Measurements from ENCODE around the gene PPBP. TPM values are rescaled to one million over a fixed set of nuclear protein-coding genes. Genes with fewer than 3 reads are reported as not detected.

PPBP gene
- total RNA-seq, 1 experiment from 2014 or later, result not detected

GRCh38 chr4:73992050-73992449, 4.1 kb upstream of the PPBP start:
- TF ChIP-seq FOXP4 (CRISPR knock-in tag; IDR thresholded peaks at IDR 0.05) (no peak), NR1H2 (CRISPR knock-in tag; IDR thresholded peaks at IDR 0.05) (no peak), ZMAT4 (CRISPR knock-in tag; IDR thresholded peaks at IDR 0.05) (no peak), SMAD3 (CRISPR knock-in tag; IDR thresholded peaks at IDR 0.05; ENCODE audit: borderline replicate concordance) (no peak), ZNF263 (CRISPR knock-in tag; IDR thresholded peaks at IDR 0.05; ENCODE audit: low read depth) (no peak), TP53 (CRISPR knock-in tag; IDR thresholded peaks at IDR 0.05) (no peak), ZNF219 (CRISPR knock-in tag; IDR thresholded peaks at IDR 0.05; ENCODE audit: borderline replicate concordance) (no peak), PREB (CRISPR knock-in tag; IDR thresholded peaks at IDR 0.05; ENCODE audit: borderline replicate concordance) (no peak), ZNF281 (CRISPR knock-in tag; IDR thresholded peaks at IDR 0.05) (no peak), MXD4 (CRISPR knock-in tag; IDR thresholded peaks at IDR 0.05; ENCODE audit: borderline replicate concordance) (no peak), PRRX2 (CRISPR knock-in tag; IDR thresholded peaks at IDR 0.05) (no peak), ZNF425 (CRISPR knock-in tag; conservative IDR thresholded peaks at IDR 0.05) (no peak), FOXP1 (CRISPR knock-in tag; IDR thresholded peaks at IDR 0.05; ENCODE audit: borderline replicate concordance) (no peak), USF2 (CRISPR knock-in tag; IDR thresholded peaks at IDR 0.05) (no peak)
- Mint-ChIP-seq H3K4me3 (no peak overlapping the region), H3K36me3 (peaks cover 4% of the 10 kb centered on the region; the same call in 1 of the 2 replicates), H3K9me3 (peaks cover 13% of the 10 kb centered on the region), H3K27ac (no peak overlapping the region), H3K27me3 (ENCODE audit: low read depth) (peaks cover 11% of the 10 kb centered on the region), H3K4me1 (peaks cover 55% of the 10 kb centered on the region)
- ChIA-PET CTCF (no interaction called here), POLR2A (no interaction called here)
- ATAC-seq, result no peak
- no peak for DNase-seq (ENCODE audit: low spot score)

GRCh38 chr4:73991742-73992000, 3.7 kb upstream of the PPBP start:
- peaks cover 13% of the 10 kb centered on the region for H3K9me3 Mint-ChIP-seq
- no peak for TF ChIP-seq JAZF1 (CRISPR knock-in tag; IDR thresholded peaks at IDR 0.05)
- no peak for TF ChIP-seq NR2C2 (CRISPR knock-in tag; IDR thresholded peaks at IDR 0.05)
- no peak for TF ChIP-seq ZMAT4 (CRISPR knock-in tag; IDR thresholded peaks at IDR 0.05)
- TF ChIP-seq ERG (CRISPR knock-in tag; IDR thresholded peaks at IDR 0.05), result no peak
- TF ChIP-seq SP1 (CRISPR knock-in tag; conservative IDR thresholded peaks at IDR 0.05), result no peak
- TF ChIP-seq IRF1 (CRISPR knock-in tag; IDR thresholded peaks at IDR 0.05), result no peak
- no peak for TF ChIP-seq ZNF232 (CRISPR knock-in tag; IDR thresholded peaks at IDR 0.05)
- H3K27ac Mint-ChIP-seq, result no peak overlapping the region
- ChIA-PET POLR2A (no interaction called here), CTCF (no interaction called here)
- H3K4me3 Mint-ChIP-seq, result no peak overlapping the region
- H3K36me3 Mint-ChIP-seq, result peaks cover 4% of the 10 kb centered on the region; the same call in 1 of the 2 replicates
- peaks cover 56% of the 10 kb centered on the region for H3K4me1 Mint-ChIP-seq
- peaks cover 11% of the 10 kb centered on the region for H3K27me3 Mint-ChIP-seq (ENCODE audit: low read depth)
- ATAC-seq (no peak), DNase-seq (ENCODE audit: low spot score) (no peak)
